ENCODE data around the gene TBX2. TPM values are rescaled to one million over a fixed set of nuclear protein-coding genes. Genes with fewer than 3 reads are reported as not detected.
A peak's percentile ranks its signal among the peaks of the same experiment; 100 is the strongest.

Gene TBX2
- total RNA-seq, 1 donor from 2014 or later = 1.6 TPM

DNA sequence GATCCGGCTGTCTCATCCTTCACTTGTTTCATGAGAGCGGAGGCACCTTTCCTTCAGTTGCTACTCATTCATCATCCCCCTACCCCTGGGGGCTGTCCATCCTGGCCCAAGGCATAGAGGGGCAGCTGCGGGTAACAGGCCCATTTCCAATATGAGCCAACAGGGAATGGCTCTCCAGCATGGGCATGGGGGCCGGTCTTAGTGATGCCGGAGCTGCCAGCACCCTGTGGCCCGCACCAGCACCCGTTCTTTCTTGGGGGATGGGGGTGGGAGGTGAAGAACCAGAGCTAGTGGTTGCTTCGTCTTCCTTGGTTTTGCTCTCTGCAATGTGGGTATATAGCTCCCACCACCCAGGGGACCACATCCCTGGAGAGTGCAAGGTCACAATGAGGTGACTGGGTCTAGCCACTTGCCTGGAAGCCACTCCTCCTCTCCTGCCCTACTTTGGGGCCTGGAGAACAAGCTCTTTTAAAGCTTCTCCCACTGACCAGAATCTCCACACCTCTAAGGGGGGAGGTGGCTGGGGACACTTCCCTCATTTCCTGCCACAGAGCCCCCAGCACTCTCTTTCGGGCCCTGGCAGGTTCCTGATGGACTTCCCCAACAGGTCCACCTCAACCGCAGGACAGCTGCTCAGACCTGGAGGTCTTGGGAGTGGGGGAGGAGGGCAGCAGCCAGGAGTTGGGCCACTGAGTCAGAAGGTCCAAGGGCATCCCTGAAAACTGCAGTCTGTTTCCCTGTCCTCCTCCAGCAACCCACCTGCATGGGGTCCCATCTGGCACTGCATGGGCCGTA is 11.9 kb upstream of the TBX2 start:
- no peak for ATAC-seq

DNA sequence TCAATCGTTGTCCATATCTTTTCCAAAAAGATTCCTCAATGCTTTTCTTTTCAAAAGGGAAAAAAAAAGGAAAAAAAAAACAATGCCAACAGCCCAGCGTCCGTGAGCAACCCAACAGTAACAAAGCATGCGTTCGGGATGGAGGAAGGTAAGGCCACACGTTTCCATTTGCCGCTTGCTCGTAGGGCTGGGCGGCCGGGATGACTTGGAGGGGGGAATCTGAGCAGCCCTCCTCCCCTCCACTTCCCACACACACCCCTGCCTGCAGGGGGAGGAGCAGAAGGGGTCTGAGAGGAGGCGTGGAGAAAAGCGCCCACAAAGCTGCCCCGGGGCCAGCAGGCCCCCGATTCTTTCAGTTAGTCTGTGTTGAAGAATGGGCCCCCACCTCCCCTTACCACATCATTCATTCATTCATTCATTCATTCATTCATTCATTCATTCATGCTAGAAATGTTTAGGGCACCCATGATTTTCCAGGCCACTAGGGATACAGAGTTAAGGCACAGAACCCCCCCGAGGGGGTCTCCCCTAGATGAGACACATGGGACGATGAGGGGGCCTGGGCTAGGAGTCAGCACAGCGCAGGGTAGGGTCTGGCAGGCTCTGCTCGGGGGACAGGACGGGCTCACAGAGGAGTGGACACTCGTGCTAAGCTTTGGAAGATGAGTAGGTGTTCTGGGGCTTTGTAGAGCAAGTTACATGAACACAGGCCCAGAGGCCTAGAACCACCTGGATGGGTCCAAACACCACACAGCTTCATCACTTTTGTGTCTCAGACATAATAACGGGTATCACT is 10.9 kb upstream of the TBX2 start:
- ATAC-seq = no peak

DNA sequence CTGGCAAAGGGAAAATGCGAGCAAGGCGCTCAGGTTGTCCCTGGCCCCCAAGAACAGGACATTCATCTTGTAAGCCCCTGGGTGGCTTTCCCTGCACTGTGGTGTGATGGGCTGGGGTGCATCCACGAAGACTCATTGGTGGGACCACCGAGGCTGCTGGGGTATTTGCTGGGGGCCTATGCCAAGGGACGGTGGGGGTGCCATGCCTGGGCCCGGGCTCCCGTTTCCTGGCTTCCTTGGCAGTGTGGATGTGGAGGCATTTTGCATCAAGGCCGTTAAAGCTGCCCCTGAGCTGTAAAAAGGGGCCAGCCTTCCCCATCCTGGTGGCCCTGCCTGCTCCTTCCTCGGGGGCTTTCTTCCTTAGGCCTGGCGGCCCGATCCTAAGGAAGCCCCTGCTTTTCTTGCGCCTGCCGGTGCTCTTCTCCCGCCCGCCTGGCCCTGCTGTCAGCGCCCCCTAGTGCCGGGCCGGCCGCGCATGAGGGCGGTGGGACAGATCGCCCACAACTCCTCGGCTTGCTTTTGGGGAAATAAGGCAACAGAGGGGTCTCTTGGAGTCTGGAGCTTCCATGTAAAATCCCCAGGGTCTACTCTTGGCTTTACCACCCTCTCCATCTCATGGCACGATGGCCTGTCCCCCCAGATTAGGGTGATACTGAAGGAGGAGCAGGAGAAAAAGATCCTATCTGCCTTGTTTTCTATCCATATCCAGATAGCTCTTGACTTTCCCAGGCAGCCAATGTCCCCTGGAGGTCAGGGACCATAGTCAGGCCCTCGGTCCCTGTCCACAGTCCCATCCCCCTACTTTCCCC is 9.8 kb upstream of the TBX2 start:
- ATAC-seq = peak; percentile 38

DNA sequence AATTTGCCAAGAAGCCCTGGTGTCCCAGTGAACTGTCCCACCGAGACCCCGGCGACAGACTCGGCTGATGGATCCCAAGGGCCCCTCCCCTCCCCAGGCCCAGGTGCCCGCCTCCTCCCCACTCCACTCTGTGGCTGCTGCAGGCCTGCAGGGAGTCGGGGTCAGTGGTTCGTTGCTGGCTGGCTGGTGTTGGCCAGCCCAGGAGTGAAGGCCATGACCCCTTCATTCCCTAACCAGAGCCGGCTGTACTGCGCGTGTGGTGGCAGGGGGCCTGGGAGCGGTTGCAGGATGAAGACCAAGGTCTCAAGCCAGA is 9.2 kb upstream of the TBX2 start:
- no peak for ATAC-seq

DNA sequence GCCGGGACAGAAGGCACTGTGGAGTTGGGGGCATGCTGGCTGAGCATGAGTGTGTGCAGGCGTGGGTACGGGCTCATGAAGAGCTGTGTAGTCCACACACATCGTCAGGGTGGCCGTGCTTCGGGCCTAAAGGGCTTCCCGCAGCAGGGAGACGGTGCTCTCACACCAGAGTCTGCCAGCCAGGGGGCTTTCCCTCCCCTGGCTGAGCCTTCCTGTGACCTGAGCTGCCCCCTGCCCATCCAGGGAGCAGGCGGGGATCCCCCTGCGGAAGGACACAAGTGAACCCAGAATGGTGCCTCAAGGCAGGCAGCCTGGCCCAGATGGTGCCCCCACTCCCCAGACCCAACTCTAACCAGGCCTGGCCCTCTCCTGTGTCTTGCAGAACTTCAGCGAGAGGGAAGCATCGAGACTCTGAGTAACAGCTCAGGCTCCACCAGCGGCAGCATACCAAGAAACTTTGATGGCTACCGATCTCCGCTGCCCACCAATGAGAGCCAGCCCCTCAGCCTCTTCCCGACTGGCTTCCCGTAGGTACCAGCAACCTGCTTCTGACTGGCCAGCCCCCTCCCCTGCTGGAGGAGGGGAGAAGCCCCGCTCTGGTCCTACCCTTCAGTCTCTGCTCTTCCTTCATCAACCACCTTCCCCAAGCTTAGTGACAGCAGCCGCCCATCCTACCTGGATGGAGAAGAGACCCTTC is 7.9 kb upstream of the TBX2 start:
- ATAC-seq = no peak

DNA sequence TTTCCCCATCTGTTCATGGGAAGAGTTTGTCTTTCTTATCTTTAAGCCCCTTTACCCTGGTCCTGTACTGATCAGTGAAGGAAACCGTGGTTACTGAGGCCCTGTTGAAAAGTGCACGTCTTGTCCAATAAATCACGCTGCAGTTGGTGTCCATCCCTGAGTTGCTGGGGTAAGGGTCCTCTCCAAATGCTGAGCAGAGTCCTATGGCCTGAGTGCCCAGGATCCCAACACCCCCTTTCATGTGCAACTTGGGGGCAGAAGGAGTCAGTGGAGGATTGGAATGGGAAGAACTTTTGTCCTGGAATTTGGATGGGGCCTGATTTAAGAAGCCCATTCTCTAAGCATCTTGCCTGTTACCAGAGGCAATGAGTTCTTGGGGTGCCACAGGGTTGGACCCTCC is 7.0 kb upstream of the TBX2 start:
- ATAC-seq = no peak

DNA sequence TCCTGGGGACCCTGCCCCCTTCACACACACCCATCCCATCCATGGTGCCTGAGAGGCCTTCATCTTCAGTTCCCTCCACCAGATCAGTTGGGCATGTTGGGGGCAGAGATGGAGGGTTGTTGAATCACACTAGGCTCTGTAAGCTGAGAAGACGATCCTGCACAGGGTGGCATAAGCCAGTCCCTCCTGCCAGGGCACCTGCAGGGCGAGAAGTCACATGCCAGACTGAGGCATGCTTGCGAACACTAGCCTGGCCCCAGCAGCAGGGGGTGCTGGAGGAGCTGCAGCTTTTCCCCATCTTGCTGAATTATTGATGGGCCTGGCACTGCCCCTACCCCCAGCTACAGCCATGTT is 6.1 kb upstream of the TBX2 start:
- ATAC-seq = peak; percentile 66

DNA sequence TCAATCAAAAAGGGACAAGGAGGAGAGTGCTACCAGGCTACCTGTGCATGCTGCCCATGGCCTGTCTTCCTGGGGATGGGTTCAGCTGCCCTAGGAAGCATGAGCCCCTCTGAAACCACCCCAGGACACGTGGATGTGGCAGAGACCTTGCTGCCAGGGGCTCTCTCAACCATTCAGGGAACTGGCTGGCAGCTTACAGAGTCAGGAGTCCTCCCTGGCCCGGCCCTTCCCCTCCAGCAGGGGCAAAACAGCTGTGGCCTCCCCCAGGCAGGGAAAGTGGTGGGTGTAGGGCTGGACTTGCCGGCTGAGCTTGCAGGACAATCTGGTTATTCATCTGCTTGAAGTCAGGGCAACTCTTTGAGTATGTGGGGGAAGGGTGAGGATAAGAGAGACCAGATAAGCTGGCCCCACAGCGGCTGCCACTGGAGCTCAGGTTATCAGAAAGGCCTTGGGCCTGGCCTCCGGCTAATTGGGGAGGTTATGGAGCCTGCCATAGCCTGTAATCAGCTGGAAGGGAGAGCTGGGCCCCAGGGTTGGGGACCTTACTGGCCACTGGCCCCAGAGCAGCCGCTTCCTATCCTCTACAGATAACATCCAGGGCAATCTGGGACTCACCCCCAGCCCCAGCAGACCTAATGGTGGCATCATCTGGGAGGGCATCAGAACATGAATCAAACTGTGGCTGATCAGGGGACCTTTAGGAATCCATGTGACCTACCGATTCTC is 5.6 kb upstream of the TBX2 start:
- ATAC-seq = no peak

DNA sequence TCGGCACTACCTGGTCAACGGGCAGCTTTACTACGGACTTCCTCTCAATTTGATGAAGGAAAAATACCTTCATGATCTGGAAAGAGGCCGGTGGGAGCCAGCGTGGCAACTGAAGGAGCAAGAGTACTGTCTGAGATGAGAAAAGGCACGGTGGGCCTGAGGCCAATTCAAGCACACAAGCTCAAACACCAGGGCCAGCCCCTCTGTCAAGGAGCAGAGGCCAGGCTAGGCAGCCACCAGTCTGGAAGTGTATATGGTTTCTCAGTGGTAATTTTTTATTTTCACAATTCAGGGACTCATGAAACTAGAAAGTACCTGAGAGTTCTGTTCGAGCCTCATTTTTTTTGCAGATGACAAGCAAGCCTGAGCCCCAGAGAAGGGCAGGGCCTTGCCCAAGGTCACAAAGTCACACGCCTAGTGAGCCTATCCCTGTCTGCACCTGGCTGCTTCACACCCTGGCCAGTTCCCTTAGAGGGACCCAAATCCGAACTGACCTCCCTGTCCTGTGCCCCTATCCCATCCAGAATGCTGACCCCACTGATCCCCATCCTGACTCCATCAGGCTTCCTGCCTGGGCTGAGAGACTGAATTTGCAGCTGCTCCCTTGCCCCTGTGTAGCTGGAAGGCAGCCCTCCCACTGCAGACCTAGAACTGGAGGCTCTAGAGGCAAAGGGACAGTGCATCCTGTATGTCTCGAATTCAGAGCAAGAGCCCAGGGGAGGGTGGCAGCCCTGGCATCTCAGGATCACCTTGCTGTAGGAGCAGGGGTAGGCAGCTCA is 4.8 kb upstream of the TBX2 start:
- ATAC-seq = no peak

DNA sequence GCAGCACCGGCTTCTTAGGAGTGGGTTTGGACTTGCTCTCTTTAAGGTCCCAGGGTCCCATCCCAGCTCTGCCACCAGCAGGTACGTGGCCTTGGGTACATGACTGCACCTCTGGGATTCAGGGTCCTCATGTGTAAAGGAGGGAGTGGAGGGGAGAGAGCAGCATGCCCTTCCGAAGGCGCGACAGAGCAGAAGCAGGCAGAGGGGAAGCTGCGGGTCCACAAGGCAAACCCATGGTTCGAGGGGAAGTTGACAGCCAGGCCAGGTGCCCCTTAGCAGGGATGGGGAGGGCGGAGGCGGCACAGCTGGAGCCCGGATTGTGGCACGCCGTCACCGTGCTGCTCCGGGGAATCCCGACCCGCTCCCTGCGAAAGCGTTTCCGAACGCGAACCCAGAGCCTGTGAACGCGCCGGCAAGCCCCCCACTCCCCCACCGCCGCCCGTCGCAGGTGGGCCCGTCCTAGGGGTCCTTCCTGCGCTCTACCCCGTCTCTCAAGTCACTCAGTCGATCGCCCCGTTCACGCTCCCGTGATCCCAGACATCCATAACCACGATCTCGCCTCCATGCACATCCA is 4.1 kb upstream of the TBX2 start:
- ATAC-seq = no peak

DNA sequence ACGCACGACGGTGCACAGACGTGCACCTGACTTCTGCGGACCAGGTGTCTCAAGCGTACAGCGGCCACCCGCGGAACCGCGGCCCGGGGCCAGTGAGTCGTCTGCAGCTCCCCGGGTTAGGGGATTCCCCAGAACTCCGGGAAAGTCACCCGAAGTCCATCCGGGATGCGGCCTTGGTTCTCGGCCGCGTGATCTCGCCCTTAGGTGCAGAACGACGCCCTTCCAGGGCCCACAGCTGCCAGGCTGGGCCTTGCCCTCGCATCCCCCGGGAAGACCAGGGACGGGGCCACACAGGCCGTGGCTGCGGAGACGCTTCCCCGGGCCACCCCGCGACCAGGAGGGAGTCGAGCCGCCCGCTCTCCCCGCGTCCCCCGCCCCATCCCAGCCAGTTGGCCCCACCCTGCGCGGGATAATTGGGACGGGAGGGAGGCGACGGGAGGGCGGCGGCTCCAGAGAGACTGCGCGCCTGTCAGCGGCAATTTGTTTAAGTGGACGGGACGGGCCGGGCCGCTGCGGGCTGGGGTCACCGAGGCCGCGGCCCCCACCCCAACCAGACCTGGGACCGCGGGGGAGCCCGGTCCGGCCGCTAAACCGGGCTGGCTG is 3.6 kb upstream of the TBX2 start:
- ATAC-seq = no peak

DNA sequence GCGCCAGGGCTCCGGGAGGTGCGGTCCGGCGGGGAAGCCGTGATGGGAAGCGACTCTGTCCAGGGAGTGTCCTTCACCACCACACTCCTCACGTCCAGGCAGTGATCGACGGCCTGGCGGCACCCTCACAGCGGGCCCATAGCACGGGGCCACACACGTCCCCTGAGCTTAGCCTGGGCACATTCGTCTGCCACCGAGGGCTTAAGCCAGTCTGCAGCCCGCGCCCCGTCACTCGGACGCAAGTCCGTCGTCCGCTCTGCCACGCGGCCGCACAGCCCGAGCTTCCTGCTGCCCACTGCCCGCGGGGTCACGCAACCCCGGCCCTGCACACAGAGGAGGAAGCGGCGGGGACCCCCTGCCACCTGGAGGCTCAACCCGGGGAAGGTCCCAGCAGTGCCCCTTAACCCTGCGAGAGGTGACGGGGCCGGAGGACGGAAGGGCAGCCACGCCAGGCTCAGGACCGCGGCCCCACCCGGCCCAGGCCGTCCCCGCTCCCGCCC is 3.0 kb upstream of the TBX2 start:
- ATAC-seq = no peak

DNA sequence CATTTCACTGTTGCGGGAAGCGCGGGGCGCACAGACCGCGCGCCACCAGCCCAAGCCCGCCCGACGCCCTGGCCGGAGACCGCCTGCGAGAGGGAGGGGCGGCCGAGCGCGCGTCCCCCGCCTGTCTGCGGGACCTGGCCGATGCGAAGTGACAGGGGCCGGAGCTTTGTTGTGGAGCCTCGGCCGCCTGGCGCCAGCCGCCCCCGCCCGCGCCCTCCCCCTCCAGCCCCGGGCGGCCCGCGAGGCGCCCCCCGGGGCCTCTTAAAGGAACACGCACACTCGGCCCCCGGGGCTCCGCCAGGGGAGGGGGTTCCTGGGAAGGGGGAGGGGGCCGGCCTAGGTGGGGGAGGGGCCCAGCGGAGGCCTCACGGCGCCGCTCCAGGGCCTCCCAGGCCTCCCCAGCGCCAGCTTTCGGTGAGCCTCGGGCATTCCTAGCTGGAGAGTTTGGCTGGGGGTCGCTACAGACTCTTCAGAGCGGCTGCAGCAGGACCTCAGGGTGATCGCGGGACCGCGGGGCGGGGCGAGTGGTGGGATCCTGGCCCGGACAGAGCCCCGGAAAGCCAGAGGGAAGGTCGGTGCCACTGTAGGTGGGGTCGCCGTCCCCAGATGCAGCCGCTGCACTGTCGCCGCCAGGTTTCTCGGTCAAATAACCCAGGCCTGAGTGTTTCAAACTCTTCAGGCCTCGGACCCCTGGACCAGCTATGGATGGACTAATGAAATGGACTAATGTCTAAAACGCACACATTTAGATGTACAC is 2.4 kb upstream of the TBX2 start:
- ATAC-seq = no peak

DNA sequence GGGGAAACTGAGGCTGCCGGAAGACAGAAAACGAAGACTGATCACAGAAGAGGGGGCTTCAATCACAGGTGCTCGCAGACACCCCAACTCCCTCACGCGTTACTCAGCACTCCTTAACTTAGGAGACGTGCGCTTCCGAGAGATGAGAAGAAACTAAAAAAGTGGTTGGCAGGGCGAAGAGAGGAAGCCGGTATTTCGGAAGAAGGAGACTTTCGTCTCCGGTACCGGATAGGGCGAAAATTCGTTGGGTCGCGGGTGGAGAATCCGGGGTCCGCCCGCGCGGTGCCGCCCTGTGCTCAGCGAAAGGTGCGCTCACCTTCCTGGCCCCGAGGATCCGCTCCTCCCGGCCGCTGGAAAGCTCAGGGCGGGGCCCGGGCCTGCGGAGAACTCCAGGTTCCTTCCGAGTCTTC is 917 bp upstream of the TBX2 start:
- no peak for ATAC-seq

DNA sequence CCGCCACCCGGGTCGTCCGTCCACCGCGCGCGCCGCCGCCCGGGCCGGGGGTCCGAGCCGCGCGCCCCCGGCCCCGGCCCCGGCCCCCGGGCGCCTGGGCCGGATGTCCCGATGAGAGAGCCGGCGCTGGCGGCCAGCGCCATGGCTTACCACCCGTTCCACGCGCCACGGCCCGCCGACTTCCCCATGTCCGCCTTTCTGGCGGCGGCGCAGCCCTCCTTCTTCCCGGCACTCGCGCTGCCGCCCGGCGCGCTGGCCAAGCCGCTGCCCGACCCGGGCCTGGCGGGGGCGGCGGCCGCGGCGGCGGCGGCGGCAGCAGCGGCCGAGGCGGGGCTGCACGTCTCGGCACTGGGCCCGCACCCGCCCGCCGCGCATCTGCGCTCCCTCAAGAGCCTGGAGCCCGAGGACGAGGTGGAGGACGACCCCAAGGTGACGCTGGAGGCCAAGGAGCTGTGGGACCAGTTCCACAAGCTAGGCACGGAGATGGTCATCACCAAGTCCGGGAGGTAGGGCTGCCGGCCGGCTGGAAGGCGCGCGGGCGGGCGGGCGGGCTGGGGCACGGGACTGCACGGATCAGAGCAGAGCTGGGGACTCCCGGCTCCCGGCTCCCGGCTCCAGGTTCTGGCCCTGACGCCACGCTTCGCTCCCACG is 548 bp downstream of the TBX2 start:
- ATAC-seq = no peak

DNA sequence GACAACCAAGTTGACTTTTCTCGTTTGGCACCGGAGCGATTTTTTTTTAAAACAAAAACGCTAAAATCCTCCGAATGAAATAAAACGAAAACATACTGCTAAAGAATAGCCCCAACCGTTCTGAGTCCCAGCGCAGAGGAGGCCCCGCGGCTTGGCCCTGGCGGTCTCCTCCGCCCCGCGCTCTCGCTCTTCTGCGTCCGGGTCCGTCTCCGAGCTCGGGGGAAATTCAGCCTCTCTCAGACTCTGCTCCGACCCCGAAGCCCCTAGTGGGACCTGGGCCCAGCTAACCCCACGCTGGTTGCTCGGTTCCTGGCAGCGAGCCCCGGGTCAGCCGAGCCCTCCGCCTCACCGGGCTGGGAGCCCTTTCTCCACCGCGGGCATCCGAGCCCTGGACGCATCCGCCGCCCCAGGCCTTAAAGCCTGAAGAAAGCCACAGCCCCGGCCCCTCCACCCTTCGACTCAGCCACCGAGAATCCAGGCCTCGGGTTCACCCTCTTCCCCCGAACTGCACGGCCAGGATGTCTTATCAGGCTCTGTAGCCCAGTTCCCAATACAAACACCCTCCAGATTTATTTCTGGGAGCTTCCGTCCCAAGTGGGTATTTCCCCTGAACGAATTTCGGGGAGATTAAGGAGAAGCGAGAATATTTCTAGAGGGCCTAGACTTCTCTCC is 1.2 kb downstream of the TBX2 start:
- ATAC-seq = no peak

DNA sequence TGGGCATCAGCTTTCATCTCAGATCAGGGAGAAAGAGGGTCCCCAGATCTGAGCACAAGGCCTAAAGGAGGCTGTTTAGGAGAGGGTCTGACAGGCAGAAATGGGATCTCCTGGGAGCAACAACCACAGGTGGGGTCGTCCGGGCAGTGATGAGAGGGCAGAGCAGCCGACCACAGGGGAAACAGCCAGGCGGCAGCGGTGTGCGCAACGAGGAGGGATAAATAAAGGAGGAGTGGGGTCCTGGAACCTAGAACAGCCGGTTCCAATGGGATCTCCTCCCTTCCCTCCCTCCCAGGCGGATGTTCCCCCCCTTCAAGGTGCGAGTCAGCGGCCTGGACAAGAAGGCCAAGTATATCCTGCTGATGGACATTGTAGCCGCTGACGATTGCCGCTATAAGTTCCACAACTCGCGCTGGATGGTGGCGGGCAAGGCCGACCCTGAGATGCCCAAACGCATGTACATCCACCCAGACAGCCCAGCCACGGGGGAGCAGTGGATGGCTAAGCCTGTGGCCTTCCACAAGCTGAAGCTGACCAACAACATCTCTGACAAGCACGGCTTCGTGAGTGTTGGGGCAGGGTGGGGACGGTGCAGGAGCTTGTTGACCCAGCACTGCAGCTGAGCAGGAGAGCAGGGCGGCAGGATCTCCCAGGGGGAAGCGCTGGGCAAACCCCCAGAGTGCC is 1.9 kb downstream of the TBX2 start:
- ATAC-seq = no peak

DNA sequence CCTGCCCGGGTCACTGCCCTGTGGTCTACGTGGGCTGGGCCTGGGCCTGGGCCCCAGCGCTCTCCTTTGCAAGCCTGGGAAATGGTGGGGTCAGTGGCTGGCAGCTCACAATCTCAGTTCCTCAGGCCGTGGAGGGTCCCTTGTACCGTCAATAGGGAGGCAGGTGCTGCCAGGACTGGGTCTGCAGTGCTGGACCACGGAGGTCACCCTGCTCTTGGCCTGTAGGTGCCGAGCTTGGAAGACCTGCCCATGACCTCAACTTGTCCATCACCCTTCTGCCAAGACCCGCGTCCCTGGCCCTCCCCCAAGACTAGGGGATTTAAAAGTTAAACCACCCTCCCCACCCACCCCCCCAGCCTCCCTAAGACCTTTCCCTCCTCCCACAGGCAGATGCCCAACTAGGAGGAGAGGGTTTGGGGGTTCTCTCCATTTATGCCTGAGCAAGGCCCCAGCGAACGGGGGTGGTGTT is 2.5 kb downstream of the TBX2 start:
- ATAC-seq = no peak
